Gastrocnemius medialis (tissue), 4 donors: ENCODE results near the gene MRPL28. TPM values are rescaled to one million over a fixed set of nuclear protein-coding genes. Genes with fewer than 3 reads are reported as not detected.

Experiments
- ATAC-seq, 2 donors: fragments of 150-250 bp; one replicate each; pipeline ENCODE4 v1.9.1; 2016
- DNase-seq, 2 donors: peaks; one replicate each; pipeline ENCODE4 v3.0.0-alpha.2; 2019
- H3K27ac ChIP-seq, 4 donors: fragments of 200-600 bp; sonication (generic); 1 replicate in 1 of 4; 2 replicates in 3 of 4; pipeline ENCODE4 v1.5.1; 2016 to 2018; ENCODE audit warnings: mild to moderate bottlenecking in 2 of 4, moderate library complexity in 1 of 4
- H3K27me3 ChIP-seq, 3 donors: fragments of 200-600 bp; sonication (generic) in 2 of 3; 1 replicate in 1 of 3; 2 replicates in 2 of 3; pipeline versions ENCODE4 v1.5.1 to v1.6.0; 2016 to 2019; ENCODE audit warnings: mild to moderate bottlenecking in 1 of 3, moderate library complexity in 1 of 3
- H3K36me3 ChIP-seq, 2 donors: fragments of 200-600 bp; sonication (generic) in 1 of 2; one replicate each; pipeline ENCODE4 v1.5.1; 2017 to 2018
- H3K4me1 ChIP-seq, 2 donors: fragments of 200-600 bp; sonication (generic) in 1 of 2; one replicate each; pipeline ENCODE4 v1.5.1; 2016 to 2017; ENCODE audit warnings: mild to moderate bottlenecking in 2 of 2
- H3K4me3 ChIP-seq, 4 donors: fragments of 200-600 bp; sonication (generic) in 3 of 4; 1 replicate in 1 of 4; 2 replicates in 3 of 4; pipeline ENCODE4 v1.5.1; 2016 to 2019; ENCODE audit warnings: mild to moderate bottlenecking in 2 of 4
- H3K9me3 ChIP-seq, 3 donors: fragments of 200-600 bp; sonication (generic) in 2 of 3; 1 replicate in 1 of 3; 2 replicates in 2 of 3; pipeline ENCODE4 v1.5.1; 2016 to 2019
- CTCF ChIP-seq, 5 experiments: fragments of 450-650 bp in 3 of 5; fragments of 200-600 bp in 2 of 5; sonication (generic) in 2 of 5; IDR thresholded peaks in 4 of 5; conservative IDR thresholded peaks in 1 of 5; 1 replicate in 4 of 5; 2 replicates in 1 of 5; pipeline ENCODE4 v1.5.1; 2016 to 2019; ENCODE audit warnings: antibody characterized with exemption in 5 of 5, mild to moderate bottlenecking in 3 of 5, moderate library complexity in 3 of 5
- POLR2A ChIP-seq, 2 donors: fragments of 450-650 bp; IDR thresholded peaks; one replicate each; pipeline ENCODE4 v1.6.1; 2017; ENCODE audit warnings: antibody characterized with exemption in 2 of 2, mild to moderate bottlenecking in 2 of 2, moderate library complexity in 2 of 2
- in situ Hi-C, 4 donors: fragments of 200-750 bp; cut with MboI; loops; one replicate each; pipeline versions ENCODE4 v1.15.0 to v1.8.0; 2017; ENCODE audit warnings: low sequenced_read_pairs in 4 of 4
- intact Hi-C: fragments of 100-400 bp; cut with DNase I; formaldehyde crosslinking; loops from one replicate; pipeline ENCODE4 v1.15.1; 2023; ENCODE audit warnings: low total_unique reads
- total RNA-seq, 4 donors: library from RNA; depleted of rRNA; stranded (reverse); fragments of >200 nt; gene quantifications; one replicate each; pipeline versions ENCODE4 v1.1.0 to v1.2.3, GENCODE V29; 2016

The MRPL28 gene
- total RNA-seq, 4 donors from 2014 or later = 72.8 to 122 (median 87.4) TPM

- DNase-seq (no peak), ATAC-seq (no peak)
- Histone ChIP-seq H3K27me3 (no peaks in the 10 kb centered on the region), H3K9me3 (no peaks in the 10 kb centered on the region), H3K27ac (no peak overlapping the region), H3K4me1 (peaks cover 6 to 12% of the 10 kb centered on the region in 2 donors), H3K36me3 (peaks cover 0 to 9% of the 10 kb centered on the region in 2 donors), H3K4me3 (no peak overlapping the region)
- intact Hi-C loops = no loop called here
- TF ChIP-seq POLR2A (IDR thresholded peaks at IDR 0.05) (no peak), CTCF (IDR thresholded peaks at IDR 0.05 in 4 of 5, conservative IDR thresholded peaks at IDR 0.05 in 1 of 5) (no peak)
- in situ Hi-C loops = no loop called here
Measured at GRCh38 chr16:340370-341091, 29.8 kb downstream of the MRPL28 start.

GRCh38 chr16:339680-340079 lies 30.7 kb downstream of the MRPL28 start:
- intact Hi-C loops = no loop called here
- TF ChIP-seq POLR2A (IDR thresholded peaks at IDR 0.05) = no peak
- no peak for TF ChIP-seq CTCF (IDR thresholded peaks at IDR 0.05 in 4 of 5, conservative IDR thresholded peaks at IDR 0.05 in 1 of 5)

GRCh38 chr16:337975-338575 lies 32.3 kb downstream of the MRPL28 start:
- Histone ChIP-seq H3K27ac (no peak overlapping the region), H3K27me3 (no peaks in the 10 kb centered on the region), H3K4me3 (no peak overlapping the region), H3K9me3 (no peaks in the 10 kb centered on the region), H3K4me1 (peaks cover 6 to 13% of the 10 kb centered on the region in 2 donors), H3K36me3 (no peaks in the 10 kb centered on the region)
- ATAC-seq (no peak), DNase-seq (no peak)
- intact Hi-C loops (no loop called here), in situ Hi-C loops (no loop called here)
- TF ChIP-seq POLR2A (IDR thresholded peaks at IDR 0.05) (no peak), CTCF (IDR thresholded peaks at IDR 0.05 in 4 of 5, conservative IDR thresholded peaks at IDR 0.05 in 1 of 5) (no peak)

More at GRCh38 chr16:339680-340079, 30.7 kb downstream of the MRPL28 start:
- peaks cover 0 to under 1% of the 10 kb centered on the region in 2 donors for H3K36me3 ChIP-seq
- ATAC-seq (no peak), DNase-seq (no peak)
- H3K4me3 ChIP-seq = no peak overlapping the region
- H3K27ac ChIP-seq = no peak overlapping the region
- no peaks in the 10 kb centered on the region for H3K9me3 ChIP-seq
- in situ Hi-C loops = no loop called here
- H3K4me1 ChIP-seq = peaks cover 6 to 13% of the 10 kb centered on the region in 2 donors
- H3K27me3 ChIP-seq = no peaks in the 10 kb centered on the region

GRCh38 chr16:337437-337836 lies 32.9 kb downstream of the MRPL28 start:
- no peak for DNase-seq
- no peak overlapping the region for H3K27ac ChIP-seq
- TF ChIP-seq POLR2A (IDR thresholded peaks at IDR 0.05) = no peak
- TF ChIP-seq CTCF (IDR thresholded peaks at IDR 0.05 in 4 of 5, conservative IDR thresholded peaks at IDR 0.05 in 1 of 5) = no peak
- ATAC-seq = peak in 1 of 2 donors; percentile 30
- H3K9me3 ChIP-seq = no peaks in the 10 kb centered on the region
- no peaks in the 10 kb centered on the region for H3K27me3 ChIP-seq
- H3K4me3 ChIP-seq = no peak overlapping the region
- H3K4me1 ChIP-seq = peaks cover 6 to 13% of the 10 kb centered on the region in 2 donors
- H3K36me3 ChIP-seq = no peaks in the 10 kb centered on the region
- in situ Hi-C loops = no loop called here
- intact Hi-C loops = no loop called here
